Measurements from ENCODE around the gene SSBP3. TPM values are rescaled to one million over a fixed set of nuclear protein-coding genes. Genes with fewer than 3 reads are reported as not detected.

The SSBP3 gene
- total RNA-seq, 1 donor from 2014 or later, result 70.7 TPM

- no peak for DNase-seq (ENCODE audit: extremely low spot score in 2 of 2)
- intact Hi-C loops (cut with DNase I), result no loop called here
- H3K36me3 ChIP-seq, result peaks cover 0 to 5% of the 10 kb centered on the region in 2 donors
- no peak for TF ChIP-seq POLR2AphosphoS5 (IDR thresholded peaks at IDR 0.05; ENCODE audit: insufficient read depth in 1 of 2, low read depth in 1 of 2)
- no peak for TF ChIP-seq CTCF (IDR thresholded peaks at IDR 0.05)
- H3K4me1 ChIP-seq, result peaks cover 27% of the 10 kb centered on the region
- no peaks in the 10 kb centered on the region for H3K27me3 ChIP-seq
- H3K27ac ChIP-seq, result no peak overlapping the region
- H3K4me3 ChIP-seq, result no peak overlapping the region
- no peaks in the 10 kb centered on the region for H3K9me3 ChIP-seq
Observed at GRCh38 chr1:54230507-54231339, 175.5 kb downstream of the SSBP3 start.

- TF ChIP-seq POLR2AphosphoS5 (IDR thresholded peaks at IDR 0.05; ENCODE audit: insufficient read depth in 1 of 2, low read depth in 1 of 2) (no peak), POLR2A (IDR thresholded peaks at IDR 0.05) (no peak)
- H3K4me3 ChIP-seq, result no peak overlapping the region
- H3K27me3 ChIP-seq, result no peaks in the 10 kb centered on the region
- DNase-seq (ENCODE audit: extremely low spot score in 2 of 2), result no peak
- H3K9me3 ChIP-seq, result no peaks in the 10 kb centered on the region
- H3K36me3 ChIP-seq, result peaks cover 0 to 12% of the 10 kb centered on the region in 2 donors
- H3K27ac ChIP-seq, result peak overlapping the region; percentile 30
- H3K4me1 ChIP-seq, result peaks cover 27% of the 10 kb centered on the region
- intact Hi-C loops (cut with DNase I), result no loop called here
Observed at GRCh38 chr1:54229281-54229891, 176.8 kb downstream of the SSBP3 start.

GRCh38 chr1:54228638-54229079 is 177.5 kb downstream of the SSBP3 start:
- Histone ChIP-seq H3K4me1 (peaks cover 27% of the 10 kb centered on the region), H3K27me3 (no peaks in the 10 kb centered on the region), H3K36me3 (peaks cover 0 to 12% of the 10 kb centered on the region in 2 donors), H3K9me3 (no peaks in the 10 kb centered on the region), H3K4me3 (no peak overlapping the region), H3K27ac (peak overlapping the region; percentile 68)
- no peak for DNase-seq (ENCODE audit: extremely low spot score in 2 of 2)
- intact Hi-C loops (cut with DNase I), result no loop called here
- no peak for TF ChIP-seq CTCF (IDR thresholded peaks at IDR 0.05)
- no peak for TF ChIP-seq POLR2A (IDR thresholded peaks at IDR 0.05)
- no peak for TF ChIP-seq POLR2AphosphoS5 (IDR thresholded peaks at IDR 0.05; ENCODE audit: insufficient read depth in 1 of 2, low read depth in 1 of 2)

- no peak overlapping the region for H3K4me3 ChIP-seq
- no peaks in the 10 kb centered on the region for H3K27me3 ChIP-seq
- peaks cover 27% of the 10 kb centered on the region for H3K4me1 ChIP-seq
- peaks cover 0 to 12% of the 10 kb centered on the region in 2 donors for H3K36me3 ChIP-seq
- peak overlapping the region; percentile 68 for H3K27ac ChIP-seq
- TF ChIP-seq POLR2A (IDR thresholded peaks at IDR 0.05) (no peak), CTCF (IDR thresholded peaks at IDR 0.05) (no peak), POLR2AphosphoS5 (IDR thresholded peaks at IDR 0.05; ENCODE audit: insufficient read depth in 1 of 2, low read depth in 1 of 2) (no peak)
- intact Hi-C loops (cut with DNase I), result no loop called here
- no peaks in the 10 kb centered on the region for H3K9me3 ChIP-seq
- DNase-seq (ENCODE audit: extremely low spot score in 2 of 2), result no peak
Observed at GRCh38 chr1:54227891-54228310, 178.3 kb downstream of the SSBP3 start.

- H3K9me3 ChIP-seq, result no peaks in the 10 kb centered on the region
- H3K4me3 ChIP-seq, result no peak overlapping the region
- peaks cover 27% of the 10 kb centered on the region for H3K4me1 ChIP-seq
- H3K27ac ChIP-seq, result peak overlapping the region; percentile 68
- intact Hi-C loops (cut with DNase I), result no loop called here
- H3K36me3 ChIP-seq, result peaks cover 0 to 12% of the 10 kb centered on the region in 2 donors
- TF ChIP-seq CTCF (IDR thresholded peaks at IDR 0.05) (no peak), POLR2AphosphoS5 (IDR thresholded peaks at IDR 0.05; ENCODE audit: insufficient read depth in 1 of 2, low read depth in 1 of 2) (no peak), POLR2A (IDR thresholded peaks at IDR 0.05) (no peak)
- no peak for DNase-seq (ENCODE audit: extremely low spot score in 2 of 2)
- H3K27me3 ChIP-seq, result no peaks in the 10 kb centered on the region
Observed at GRCh38 chr1:54227091-54227602, 179.0 kb downstream of the SSBP3 start.
